ENCODE data around the gene RBM4. TPM values are rescaled to one million over a fixed set of nuclear protein-coding genes. Genes with fewer than 3 reads are reported as not detected.

RBM4 gene
- total RNA-seq, 5 donors from 2014 or later (not counting 1 experiment from before 2014, with no cell fraction given) = 163 to 233 (median 181) TPM

- Histone ChIP-seq H3K27me3 (replicated peaks in 1 of 2; ENCODE audit: control insufficient read depth in 2 of 2, extremely low read depth in 1 of 2, insufficient read depth in 2 of 2, low read length in 1 of 2) (no peaks in the 10 kb centered on the region), H3K36me3 (ENCODE audit: control insufficient read depth in 2 of 2, extremely low read depth in 1 of 2, insufficient read depth in 1 of 2, low read length in 1 of 2) (no peaks in the 10 kb centered on the region), H3K9me3 (no peaks in the 10 kb centered on the region), H3K4me1 (ENCODE audit: control insufficient read depth in 1 of 2, extremely low read depth in 1 of 2, insufficient read depth in 2 of 2, low read length in 2 of 2) (peaks cover 19 to 26% of the 10 kb centered on the region in 2 experiments), H3K27ac (ENCODE audit: low read length) (no peak overlapping the region), H3K4me3 (ENCODE audit: control insufficient read depth in 1 of 2, extremely low read depth in 1 of 2, low read length in 1 of 2) (no peak overlapping the region)
- Mint-ChIP-seq H3K4me3 (no peak overlapping the region), H3K4me1 (peaks cover 32 to 45% (median 33%) of the 10 kb centered on the region in 3 donors), H3K27ac (no peak overlapping the region), H3K36me3 (peaks cover 13% of the 10 kb centered on the region), H3K27me3 (no peaks in the 10 kb centered on the region), H3K9me3 (no peaks in the 10 kb centered on the region)
- ATAC-seq (replicated peaks in 1 of 4) (no peak), DNase-seq (no peak)
- 96% methylated on average over 13 of the region's 13 CpGs for WGBS (ENCODE audit: insufficient coverage)
- ChIA-PET CTCF (no interaction called here), POLR2A (interaction anchor here (0.6 kb wide), 2 partner anchors 17 to 363 kb away, joined by 5 to 8 read pairs; no protein-coding TSS in a partner anchor)
Observed at GRCh38 chr11:66614073-66614472, 24.4 kb upstream of the RBM4 start.

DNA sequence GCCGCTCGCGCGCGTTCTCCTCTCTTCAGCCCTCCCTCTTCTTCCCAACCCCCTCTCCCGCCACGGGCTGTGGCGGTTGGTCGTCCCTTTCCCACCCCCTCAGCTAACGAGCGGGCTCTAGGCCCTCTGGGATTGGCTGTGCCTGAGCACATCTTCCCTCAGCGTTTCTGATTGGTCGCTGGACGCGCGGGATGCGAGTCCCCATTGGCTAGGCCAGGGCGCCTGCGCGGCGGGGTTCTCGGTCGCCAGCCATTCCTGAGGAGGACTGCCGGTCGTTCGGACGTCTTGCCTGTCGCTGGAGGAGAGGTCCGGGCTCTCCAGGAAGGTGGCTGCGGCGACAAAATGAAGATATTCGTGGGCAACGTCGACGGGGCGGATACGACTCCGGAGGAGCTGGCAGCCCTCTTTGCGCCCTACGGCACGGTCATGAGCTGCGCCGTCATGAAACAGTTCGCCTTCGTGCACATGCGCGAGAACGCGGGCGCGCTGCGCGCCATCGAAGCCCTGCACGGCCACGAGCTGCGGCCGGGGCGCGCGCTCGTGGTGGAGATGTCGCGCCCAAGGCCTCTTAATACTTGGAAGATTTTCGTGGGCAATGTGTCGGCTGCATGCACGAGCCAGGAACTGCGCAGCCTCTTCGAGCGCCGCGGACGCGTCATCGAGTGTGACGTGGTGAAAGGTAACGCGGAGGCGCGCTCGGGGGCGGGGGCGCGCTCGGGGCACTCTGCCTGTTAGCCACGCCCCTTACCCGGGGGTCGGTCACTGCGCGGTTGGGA, 21.9 kb upstream of the RBM4 start, which contains the start of gene RBM14:
TSS of gene RBM14 (plus strand) at position 252 of the 776 bp plus-strand sequence. CDS start at position 343, 91 bp downstream.
- peaks cover 44 to 50% (median 49%) of the 10 kb centered on the region in 3 donors for H3K4me1 Mint-ChIP-seq
- Histone ChIP-seq H3K9me3 (no peaks in the 10 kb centered on the region), H3K4me3 (ENCODE audit: control insufficient read depth in 1 of 2, extremely low read depth in 1 of 2, low read length in 1 of 2) (peak within 1 kb of the TSS; percentile 93 to 97), H3K4me1 (ENCODE audit: control insufficient read depth in 1 of 2, extremely low read depth in 1 of 2, insufficient read depth in 2 of 2, low read length in 2 of 2) (peaks cover 29 to 49% of the 10 kb centered on the region in 2 experiments), H3K36me3 (ENCODE audit: control insufficient read depth in 2 of 2, extremely low read depth in 1 of 2, insufficient read depth in 1 of 2, low read length in 1 of 2) (no peaks in the 10 kb centered on the region), H3K27me3 (replicated peaks in 1 of 2; ENCODE audit: control insufficient read depth in 2 of 2, extremely low read depth in 1 of 2, insufficient read depth in 2 of 2, low read length in 1 of 2) (no peaks in the 10 kb centered on the region), H3K27ac (ENCODE audit: low read length) (peak within 1 kb of the TSS; percentile 97)
- peak within 1 kb of the TSS; percentile 97 to 99 (median 98) for H3K4me3 Mint-ChIP-seq
- ATAC-seq (replicated peaks in 1 of 4) (peak; percentile 85 to 94 (median 93)), DNase-seq (peak; percentile 95 to 99 (median 98))
- POLR2A ChIA-PET = interaction anchor here (0.5 to 6.0 kb wide), 16 partner anchors 11 to 1029 kb away, joined by 3 to 165 read pairs (median 5); partner anchors contain the start of genes CCDC87 (in 2 of the 2), RBM4 (in 2 of the 2), CCS (in 1 of the 2) and RBM4B (in 1 of the 2)
- CTCF ChIA-PET = interaction anchor here (0.6 to 1.5 kb wide), 7 partner anchors 20 to 72 kb away, joined by 3 to 12 read pairs (median 5); partner anchors contain the start of genes CCDC87 (in 1 of the 2), CCS (in 1 of the 2), RBM4 (in 1 of the 2) and RBM4B (in 1 of the 2)
- no peaks in the 10 kb centered on the region for H3K27me3 Mint-ChIP-seq
- no peaks in the 10 kb centered on the region for H3K9me3 Mint-ChIP-seq
- H3K36me3 Mint-ChIP-seq = peaks cover 20% of the 10 kb centered on the region
- WGBS (ENCODE audit: insufficient coverage) = under 1% methylated on average over 87 of the region's 90 CpGs
- peak within 1 kb of the TSS; percentile 98 for H3K27ac Mint-ChIP-seq

GRCh38 chr11:66617155-66617834, 21.2 kb upstream of the RBM4 start:
- Histone ChIP-seq H3K4me3 (ENCODE audit: control insufficient read depth in 1 of 2, extremely low read depth in 1 of 2, low read length in 1 of 2) (peak overlapping the region; percentile 93 to 97), H3K27ac (ENCODE audit: low read length) (peak overlapping the region; percentile 97), H3K9me3 (no peaks in the 10 kb centered on the region), H3K4me1 (ENCODE audit: control insufficient read depth in 1 of 2, extremely low read depth in 1 of 2, insufficient read depth in 2 of 2, low read length in 2 of 2) (peaks cover 32 to 56% of the 10 kb centered on the region in 2 experiments), H3K36me3 (ENCODE audit: control insufficient read depth in 2 of 2, extremely low read depth in 1 of 2, insufficient read depth in 1 of 2, low read length in 1 of 2) (peaks cover 0 to under 1% of the 10 kb centered on the region in 2 donors), H3K27me3 (replicated peaks in 1 of 2; ENCODE audit: control insufficient read depth in 2 of 2, extremely low read depth in 1 of 2, insufficient read depth in 2 of 2, low read length in 1 of 2) (no peaks in the 10 kb centered on the region)
- H3K27me3 Mint-ChIP-seq = no peaks in the 10 kb centered on the region
- ATAC-seq (replicated peaks in 1 of 4) = no peak
- H3K36me3 Mint-ChIP-seq = peaks cover 22% of the 10 kb centered on the region
- POLR2A ChIA-PET = interaction anchor here (0.5 to 6.0 kb wide), 13 partner anchors 13 to 654 kb away, joined by 3 to 165 read pairs (median 11); partner anchors contain the start of genes RBM4 (in 2 of the 2), CCDC87 (in 1 of the 2), CCS (in 1 of the 2) and RBM4B (in 1 of the 2)
- peaks cover 52 to 56% (median 55%) of the 10 kb centered on the region in 3 donors for H3K4me1 Mint-ChIP-seq
- H3K4me3 Mint-ChIP-seq = peak overlapping the region; percentile 97 to 99 (median 98)
- under 1% methylated on average over 25 of the region's 38 CpGs for WGBS (ENCODE audit: insufficient coverage)
- no peaks in the 10 kb centered on the region for H3K9me3 Mint-ChIP-seq
- peak overlapping the region; percentile 98 for H3K27ac Mint-ChIP-seq
- CTCF ChIA-PET = interaction anchor here (0.6 to 2.5 kb wide), 8 partner anchors 15 to 120 kb away, joined by 3 to 26 read pairs (median 4); partner anchors contain the start of genes CCDC87 (in 1 of the 2), CCS (in 1 of the 2), RBM4 (in 1 of the 2) and RBM4B (in 1 of the 2)
- DNase-seq = peak in 9 of 35 experiments; percentile 5 to 72 (median 20)

DNA sequence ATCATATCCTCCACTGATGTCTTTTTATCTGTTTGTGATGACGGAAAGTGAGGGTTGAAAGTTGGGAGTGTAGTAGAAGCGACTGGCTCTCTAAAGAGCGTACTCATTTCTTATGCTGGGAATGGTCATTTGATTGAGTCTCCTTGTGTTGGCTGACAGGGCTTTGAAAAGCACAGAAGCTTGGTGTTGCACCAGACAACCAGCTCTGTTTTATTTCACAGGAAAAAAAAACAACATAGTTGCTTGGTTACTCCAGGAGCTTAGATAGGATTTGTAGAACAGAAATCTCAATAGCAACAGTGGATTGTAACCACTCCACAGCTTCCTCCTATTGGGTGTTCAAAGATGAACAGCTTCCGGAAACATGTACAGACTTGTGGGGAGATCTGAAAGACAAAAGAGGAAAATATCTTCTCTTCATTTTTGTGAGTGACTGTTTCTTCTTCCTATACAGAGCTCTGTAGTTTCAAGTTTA, 19.4 kb upstream of the RBM4 start:
- POLR2A ChIA-PET = interaction anchor here (0.6 to 6.0 kb wide), 23 partner anchors 9 to 1851 kb away, joined by 3 to 165 read pairs (median 6); partner anchors contain the start of genes RBM4 (in 2 of the 2), BBS1 (in 1 of the 2), CCDC87 (in 1 of the 2) and RBM4B (in 1 of the 2)
- no peaks in the 10 kb centered on the region for H3K27me3 ChIP-seq (replicated peaks in 1 of 2; ENCODE audit: control insufficient read depth in 2 of 2, extremely low read depth in 1 of 2, insufficient read depth in 2 of 2, low read length in 1 of 2)
- DNase-seq (peak in 22 of 35 experiments; percentile 13 to 86 (median 40)), ATAC-seq (replicated peaks in 1 of 4) (peak; percentile 15 to 63 (median 24))
- Mint-ChIP-seq H3K36me3 (peaks cover 40% of the 10 kb centered on the region), H3K9me3 (no peaks in the 10 kb centered on the region), H3K27me3 (no peaks in the 10 kb centered on the region), H3K27ac (peak overlapping the region; percentile 98), H3K4me1 (peaks cover 70 to 75% (median 73%) of the 10 kb centered on the region in 3 donors), H3K4me3 (peak overlapping the region; percentile 97 to 99 (median 98))
- H3K4me3 ChIP-seq (ENCODE audit: control insufficient read depth in 1 of 2, extremely low read depth in 1 of 2, low read length in 1 of 2) = peak overlapping the region; percentile 93 to 97
- peaks cover 7 to 19% of the 10 kb centered on the region in 2 donors for H3K36me3 ChIP-seq (ENCODE audit: control insufficient read depth in 2 of 2, extremely low read depth in 1 of 2, insufficient read depth in 1 of 2, low read length in 1 of 2)
- H3K27ac ChIP-seq (ENCODE audit: low read length) = peak overlapping the region; percentile 97
- peaks cover 48 to 74% of the 10 kb centered on the region in 2 experiments for H3K4me1 ChIP-seq (ENCODE audit: control insufficient read depth in 1 of 2, extremely low read depth in 1 of 2, insufficient read depth in 2 of 2, low read length in 2 of 2)
- H3K9me3 ChIP-seq = no peaks in the 10 kb centered on the region
- CTCF ChIA-PET = interaction anchor here (0.5 to 2.5 kb wide), 9 partner anchors 19 to 224 kb away, joined by 3 to 26 read pairs (median 3); partner anchors contain the start of genes CCDC87 (in 2 of the 2), CCS (in 1 of the 2), MRPL11 (in 1 of the 2) and RBM4 (in 1 of the 2)
- WGBS (ENCODE audit: insufficient coverage) = 0% methylated on average over 3 of the region's 4 CpGs

DNA sequence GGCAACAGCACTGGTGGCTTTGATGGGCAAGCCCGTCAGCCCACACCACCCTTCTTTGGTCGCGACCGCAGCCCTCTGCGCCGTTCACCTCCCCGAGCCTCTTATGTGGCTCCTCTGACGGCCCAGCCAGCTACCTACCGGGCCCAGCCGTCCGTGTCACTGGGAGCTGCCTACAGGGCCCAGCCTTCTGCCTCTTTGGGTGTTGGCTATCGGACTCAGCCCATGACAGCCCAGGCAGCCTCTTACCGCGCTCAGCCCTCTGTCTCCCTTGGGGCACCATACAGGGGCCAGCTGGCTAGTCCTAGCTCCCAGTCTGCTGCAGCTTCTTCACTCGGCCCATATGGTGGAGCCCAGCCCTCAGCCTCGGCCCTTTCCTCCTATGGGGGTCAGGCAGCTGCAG, 14.1 kb upstream of the RBM4 start:
- H3K27me3 Mint-ChIP-seq = no peaks in the 10 kb centered on the region
- no peaks in the 10 kb centered on the region for H3K27me3 ChIP-seq (replicated peaks in 1 of 2; ENCODE audit: control insufficient read depth in 2 of 2, extremely low read depth in 1 of 2, insufficient read depth in 2 of 2, low read length in 1 of 2)
- 92% methylated on average over 16 of the region's 16 CpGs for WGBS (ENCODE audit: insufficient coverage)
- ChIA-PET POLR2A (interaction anchor here (0.6 to 2.8 kb wide), 7 partner anchors 9 to 124 kb away, joined by 3 to 16 read pairs (median 3); partner anchors contain the start of gene RBM4 (in 1 of the 2)), CTCF (interaction anchor here in 1 of 2 donors (0.6 to 1.8 kb wide), 2 partner anchors 14 to 49 kb away, joined by 3 to 6 read pairs; partner anchors contain the start of gene RBM4)
- peaks cover 27 to 72% of the 10 kb centered on the region in 2 donors for H3K36me3 ChIP-seq (ENCODE audit: control insufficient read depth in 2 of 2, extremely low read depth in 1 of 2, insufficient read depth in 1 of 2, low read length in 1 of 2)
- H3K27ac ChIP-seq (ENCODE audit: low read length) = no peak overlapping the region
- H3K4me1 Mint-ChIP-seq = peaks cover 76 to 98% (median 84%) of the 10 kb centered on the region in 3 donors
- H3K9me3 ChIP-seq = no peaks in the 10 kb centered on the region
- no peak overlapping the region for H3K27ac Mint-ChIP-seq
- peaks cover 29 to 75% of the 10 kb centered on the region in 2 experiments for H3K4me1 ChIP-seq (ENCODE audit: control insufficient read depth in 1 of 2, extremely low read depth in 1 of 2, insufficient read depth in 2 of 2, low read length in 2 of 2)
- H3K4me3 ChIP-seq (ENCODE audit: control insufficient read depth in 1 of 2, extremely low read depth in 1 of 2, low read length in 1 of 2) = no peak overlapping the region
- no peaks in the 10 kb centered on the region for H3K9me3 Mint-ChIP-seq
- DNase-seq = no peak
- no peak overlapping the region for H3K4me3 Mint-ChIP-seq
- H3K36me3 Mint-ChIP-seq = peaks cover 52% of the 10 kb centered on the region
- peak in 1 of 4 experiments; percentile 2 for ATAC-seq (replicated peaks in 1 of 4)
